Spleen (tissue), 11 donors: ENCODE results near the gene ERBB4. TPM values are rescaled to one million over a fixed set of nuclear protein-coding genes. Genes with fewer than 3 reads are reported as not detected.

ENCODE experiments used
- DNase-seq: peaks from one replicate; pipeline ENCODE4 v3.0.0-alpha.2; 2020
- H3K27ac ChIP-seq, 8 donors: fragments of 200-600 bp; sonication (generic) in 7 of 8; 1 replicate in 4 of 8; 2 replicates in 4 of 8; pipeline versions ENCODE4 v1.5.0 to v1.8.0; 2016 to 2021; ENCODE audit warnings: inconsistent platforms in 4 of 8, mild to moderate bottlenecking in 4 of 8, moderate library complexity in 1 of 8
- H3K27me3 ChIP-seq, 7 donors: fragments of 200-600 bp; sonication (generic) in 6 of 7; replicated peaks in 1 of 7; 1 replicate in 4 of 7; 2 replicates in 3 of 7; pipeline versions ENCODE4 v1.5.0 to v1.8.0; 2016 to 2021; ENCODE audit warnings: inconsistent platforms in 3 of 7, mild to moderate bottlenecking in 1 of 7
- H3K36me3 ChIP-seq, 6 donors: fragments of 200-600 bp; sonication (generic) in 5 of 6; 1 replicate in 4 of 6; 2 replicates in 2 of 6; pipeline versions ENCODE4 v1.5.0 to v1.8.0; 2016 to 2021; ENCODE audit warnings: inconsistent platforms in 2 of 6
- H3K4me1 ChIP-seq, 6 donors: fragments of 200-600 bp; sonication (generic) in 5 of 6; 1 replicate in 3 of 6; 2 replicates in 3 of 6; pipeline versions ENCODE4 v1.5.0 to v1.8.0; 2016 to 2021; ENCODE audit warnings: inconsistent platforms in 3 of 6
- H3K4me3 ChIP-seq, 8 donors: fragments of 200-600 bp; sonication (generic) in 7 of 8; 1 replicate in 4 of 8; 2 replicates in 4 of 8; pipeline versions ENCODE4 v1.5.0 to v1.8.0; 2016 to 2021; ENCODE audit warnings: inconsistent platforms in 4 of 8, mild to moderate bottlenecking in 4 of 8, moderate library complexity in 2 of 8
- H3K9me3 ChIP-seq, 8 donors: fragments of 200-600 bp; sonication (generic) in 7 of 8; 1 replicate in 4 of 8; 2 replicates in 4 of 8; pipeline versions ENCODE4 v1.5.0 to v1.8.0; 2016 to 2021; ENCODE audit warnings: inconsistent platforms in 4 of 8
- CTCF ChIP-seq, 11 experiments: fragments of 200-600 bp in 7 of 11; fragments of 450-650 bp in 4 of 11; sonication (generic) in 4 of 11; IDR thresholded peaks in 8 of 11; conservative IDR thresholded peaks in 3 of 11; 1 replicate in 7 of 11; 2 replicates in 4 of 11; pipeline versions ENCODE4 v1.4.0 to v1.8.0; 2016 to 2021; ENCODE audit warnings: antibody characterized with exemption in 11 of 11, inconsistent platforms in 4 of 11, mild to moderate bottlenecking in 1 of 11
- POLR2A ChIP-seq, 3 donors: fragments of 450-650 bp; IDR thresholded peaks; one replicate each; pipeline ENCODE4 v1.5.1; 2017; ENCODE audit warnings: antibody characterized with exemption in 3 of 3, mild to moderate bottlenecking in 1 of 3
- POLR2AphosphoS5 ChIP-seq, 3 donors: sonication (generic); formaldehyde crosslinking; IDR thresholded peaks; one replicate each; pipeline ENCODE4 v1.5.1; 2017; ENCODE audit warnings: antibody characterized with exemption in 3 of 3
- WGBS, 5 donors: extraction: QIAGEN DNeasy Blood & Tissue Kit in 3 of 5; methylation state at CpG; one replicate each; pipeline versions ENCODE4 v1.1.5 to v1.1.7; 2013 to 2018; 5-methylcytosine and 5-hydroxymethylcytosine counted together
- intact Hi-C: fragments of 100-400 bp; cut with DNase I; formaldehyde crosslinking; loops from one replicate; pipeline ENCODE4 v1.15.0; 2023; ENCODE audit warnings: low total_unique reads
- polyA plus RNA-seq, 3 donors: library from polyadenylated mRNA; stranded (reverse); fragments of 200-250 nt; gene quantifications; one replicate each; pipeline ENCODE4 v1.2.1, GENCODE V29; 2013
- total RNA-seq, 7 donors: library from RNA; depleted of rRNA in 3 of 7; stranded (reverse); fragments of >200 nt in 3 of 7; fragmentation: NEBNext Ultra II Directional in 4 of 7; extraction: Animal tissue kit (Norgen Biotek cat#: 25700) in 4 of 7; gene quantifications; one replicate each; pipeline versions ENCODE4 v1.1.0 to v1.2.1, GENCODE V29; 2016 to 2021
- donor health status: healthy with polysubstance abuse.
- donor health status: DM: no; HTN: no; CAD: no; lungs with moderate emphysema.
- donor health status: DM: no; HTN: no; CAD: no.
- donor health status: Bipolar disorder and iron deficiency.
- donor health status: healthy.
- donor health status: DM: no; HTN: no; CAD: no.
- donor health status: DM: yes; HTN: yes; CAD: no.

ERBB4 gene
- total and polyA plus RNA-seq, 10 donors: under 0.01 to 1.4 (median 0.35) TPM

GRCh38 chr2:211671977-211672376 is 866.6 kb downstream of the ERBB4 start:
- Histone ChIP-seq H3K4me3 (no peak overlapping the region), H3K27me3 (no peaks in the 10 kb centered on the region), H3K36me3 (no peaks in the 10 kb centered on the region), H3K27ac (no peak overlapping the region), H3K4me1 (no peaks in the 10 kb centered on the region), H3K9me3 (no peaks in the 10 kb centered on the region)
- no peak for DNase-seq
- 51 to 63% (median 58%) methylated on average over 1 of the region's 1 CpG for WGBS, 5 donors
- TF ChIP-seq POLR2AphosphoS5 (IDR thresholded peaks at IDR 0.05) (no peak), POLR2A (IDR thresholded peaks at IDR 0.05) (no peak), CTCF (IDR thresholded peaks at IDR 0.05 in 8 of 11, conservative IDR thresholded peaks at IDR 0.05 in 3 of 11) (no peak)
- intact Hi-C loops: no loop called here

- Histone ChIP-seq H3K9me3 (no peaks in the 10 kb centered on the region), H3K4me3 (no peak overlapping the region), H3K27me3 (no peaks in the 10 kb centered on the region), H3K36me3 (no peaks in the 10 kb centered on the region), H3K27ac (no peak overlapping the region), H3K4me1 (no peaks in the 10 kb centered on the region)
- TF ChIP-seq CTCF (IDR thresholded peaks at IDR 0.05 in 8 of 11, conservative IDR thresholded peaks at IDR 0.05 in 3 of 11) (no peak), POLR2A (IDR thresholded peaks at IDR 0.05) (no peak), POLR2AphosphoS5 (IDR thresholded peaks at IDR 0.05) (no peak)
- DNase-seq: no peak
- WGBS, 5 donors: 57 to 66% (median 62%) methylated on average over 2 of the region's 2 CpGs
- intact Hi-C loops: no loop called here
Observed at GRCh38 chr2:211665299-211665698, 873.3 kb downstream of the ERBB4 start.

GRCh38 chr2:211664321-211664720 is 874.3 kb downstream of the ERBB4 start:
- H3K36me3 ChIP-seq: no peaks in the 10 kb centered on the region
- TF ChIP-seq POLR2AphosphoS5 (IDR thresholded peaks at IDR 0.05) (no peak), CTCF (IDR thresholded peaks at IDR 0.05 in 8 of 11, conservative IDR thresholded peaks at IDR 0.05 in 3 of 11) (no peak), POLR2A (IDR thresholded peaks at IDR 0.05) (no peak)
- intact Hi-C loops: no loop called here
- H3K4me1 ChIP-seq: no peaks in the 10 kb centered on the region
- no peak overlapping the region for H3K4me3 ChIP-seq
- WGBS, 5 donors: 70 to 80% (median 77%) methylated on average over 2 of the region's 2 CpGs
- no peak overlapping the region for H3K27ac ChIP-seq
- no peaks in the 10 kb centered on the region for H3K27me3 ChIP-seq
- H3K9me3 ChIP-seq: no peaks in the 10 kb centered on the region
- DNase-seq: no peak

DNA sequence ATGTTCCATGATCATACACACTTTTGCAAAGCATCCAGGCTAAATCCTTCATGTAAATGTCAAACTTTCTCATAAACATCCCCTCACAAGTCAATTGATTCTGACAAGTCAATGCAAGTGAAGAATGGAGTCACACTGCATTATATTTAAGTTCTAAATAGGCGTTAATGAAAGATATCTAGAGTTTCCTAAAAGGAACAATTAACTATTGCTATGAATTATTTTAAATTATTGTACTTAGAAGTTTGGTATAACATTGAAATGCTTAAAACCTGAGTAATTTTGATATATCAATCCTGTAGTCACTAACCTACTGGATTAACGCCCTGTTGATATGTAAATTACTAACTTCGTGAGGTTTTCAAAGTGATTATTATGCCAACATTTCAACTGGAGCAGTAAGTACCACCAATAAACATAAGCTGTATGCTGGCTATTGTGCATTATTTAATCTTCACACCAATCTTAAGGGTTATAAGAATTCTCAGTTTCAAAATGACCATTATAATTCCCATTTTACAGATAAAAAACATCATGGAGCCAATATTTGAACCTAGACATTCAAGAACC is 884.3 kb downstream of the ERBB4 start:
- intact Hi-C loops: no loop called here
- Histone ChIP-seq H3K27me3 (no peaks in the 10 kb centered on the region), H3K27ac (no peak overlapping the region), H3K4me1 (no peaks in the 10 kb centered on the region), H3K9me3 (no peaks in the 10 kb centered on the region), H3K4me3 (no peak overlapping the region), H3K36me3 (no peaks in the 10 kb centered on the region)
- DNase-seq: no peak
- whole genome bisulfite sequencing, 5 donors: 65 to 89% (median 78%) methylated on average over 3 of the region's 3 CpGs
- TF ChIP-seq POLR2A (IDR thresholded peaks at IDR 0.05) (no peak), CTCF (IDR thresholded peaks at IDR 0.05 in 8 of 11, conservative IDR thresholded peaks at IDR 0.05 in 3 of 11) (no peak), POLR2AphosphoS5 (IDR thresholded peaks at IDR 0.05) (no peak)
